Transverse colon (tissue), 4 donors: Measurements from ENCODE around the gene SHOX. TPM values are rescaled to one million over a fixed set of nuclear protein-coding genes. Genes with fewer than 3 reads are reported as not detected.

Experiments used
- DNase-seq: peaks from one replicate; pipeline ENCODE4 v3.0.0-alpha.2; 2019
- H3K27ac ChIP-seq, 4 donors: fragments of 200-600 bp; sonication (generic); 2 replicates each; pipeline ENCODE4 v1.5.1; 2016 to 2018; ENCODE audit warnings: inconsistent platforms in 4 of 4
- H3K27me3 ChIP-seq: fragments of 200-600 bp; sonication (generic); 2 replicates; pipeline ENCODE4 v1.5.1; 2017; ENCODE audit warnings: inconsistent platforms
- H3K36me3 ChIP-seq, 4 donors: fragments of 200-600 bp; sonication (generic); 2 replicates each; pipeline ENCODE4 v1.5.1; 2017 to 2019; ENCODE audit warnings: inconsistent platforms in 4 of 4
- H3K4me1 ChIP-seq, 4 donors: fragments of 200-600 bp; sonication (generic); 2 replicates each; pipeline ENCODE4 v1.5.1; 2017 to 2020; ENCODE audit warnings: inconsistent platforms in 4 of 4
- H3K4me3 ChIP-seq, 4 donors: fragments of 200-600 bp; sonication (generic); 1 replicate in 1 of 4; 2 replicates in 3 of 4; pipeline versions ENCODE4 v1.5.1 to v1.6.1; 2017 to 2019; ENCODE audit warnings: inconsistent platforms in 4 of 4
- H3K9me3 ChIP-seq, 2 donors: fragments of 200-600 bp; sonication (generic); 2 replicates each; pipeline ENCODE4 v1.5.1; 2017 to 2019; ENCODE audit warnings: inconsistent platforms in 2 of 2
- CTCF ChIP-seq, 5 experiments: fragments of 200-600 bp in 3 of 5; fragments of 450-650 bp in 2 of 5; sonication (generic) in 3 of 5; IDR thresholded peaks; 1 replicate in 2 of 5; 2 replicates in 3 of 5; pipeline ENCODE4 v1.5.1; 2016 to 2017; ENCODE audit warnings: antibody characterized with exemption in 5 of 5, inconsistent platforms in 3 of 5, mild to moderate bottlenecking in 2 of 5, moderate library complexity in 1 of 5
- EP300 ChIP-seq: sonication (generic); formaldehyde crosslinking; IDR thresholded peaks from one replicate; pipeline ENCODE4 v1.6.1; 2017; ENCODE audit warnings: antibody characterized with exemption, low read depth
- POLR2A ChIP-seq: fragments of 450-650 bp; IDR thresholded peaks from one replicate; pipeline ENCODE4 v1.6.1; 2016; ENCODE audit warnings: antibody characterized with exemption, mild to moderate bottlenecking, moderate library complexity
- POLR2AphosphoS5 ChIP-seq, 3 donors: sonication (generic); formaldehyde crosslinking; IDR thresholded peaks; one replicate each; pipeline ENCODE4 v1.6.1; 2016; ENCODE audit warnings: antibody characterized with exemption in 3 of 3
- WGBS, 2 donors: methylation state at CpG; one replicate each; pipeline ENCODE4 v1.1.5; 2018; ENCODE audit warnings: low coverage in 1 of 2; 5-methylcytosine and 5-hydroxymethylcytosine counted together
- in situ Hi-C, 4 donors: fragments of 200-750 bp; cut with MboI; loops; one replicate each; pipeline versions ENCODE4 v1.15.0 to v1.15.1; 2017; ENCODE audit warnings: low sequenced_read_pairs in 3 of 4, low pct_ligation_motif_present in 1 of 4, low pct_unique_long_range_greater_than_20kb in 1 of 4
- intact Hi-C: fragments of 100-400 bp; cut with DNase I; formaldehyde crosslinking; loops from one replicate; pipeline ENCODE4 v1.15.1; 2023; ENCODE audit warnings: low total_unique reads
- total RNA-seq, 4 donors: library from RNA; depleted of rRNA; stranded (reverse); fragments of >200 nt; gene quantifications; one replicate each; pipeline ENCODE4 v1.1.0, GENCODE V29; 2016

Gene SHOX
- total RNA-seq, 4 donors from 2014 or later: 0.14 to 2.6 (median 0.16) TPM; not detected in 1

GRCh38 chrX:637660-638481 lies 7.3 kb downstream of the SHOX start:
- in situ Hi-C loops (no loop called here), intact Hi-C loops (no loop called here)

GRCh38 chrX:638482-639131 lies 8.0 kb downstream of the SHOX start:
- intact Hi-C loops: no loop called here
- DNase-seq: peak; percentile 41
- no peaks in the 10 kb centered on the region for H3K9me3 ChIP-seq
- H3K36me3 ChIP-seq: no peaks in the 10 kb centered on the region
- TF ChIP-seq POLR2AphosphoS5 (IDR thresholded peaks at IDR 0.05): no peak
- no peak for TF ChIP-seq CTCF (IDR thresholded peaks at IDR 0.05)
- no peak for TF ChIP-seq POLR2A
- TF ChIP-seq EP300: no peak
- no peak overlapping the region for H3K27ac ChIP-seq
- H3K4me3 ChIP-seq: peak overlapping the region in 1 of 4 donors; percentile 10
- in situ Hi-C loops: no loop called here
- 0 to 7% methylated on average over 4 to 17 of the region's 18 CpGs for WGBS, 2 donors
- H3K27me3 ChIP-seq: peaks cover 90% of the 10 kb centered on the region
- peaks cover 0 to 17% (median 2%) of the 10 kb centered on the region in 4 donors for H3K4me1 ChIP-seq

More at GRCh38 chrX:637660-638481, 7.3 kb downstream of the SHOX start:
- WGBS, 2 donors: 10% methylated on average over 27 to 29 of the region's 29 CpGs
- DNase-seq: no peak
- Histone ChIP-seq H3K4me3 (peak overlapping the region in 1 of 4 donors; percentile 10), H3K27ac (no peak overlapping the region), H3K27me3 (peaks cover 92% of the 10 kb centered on the region), H3K4me1 (peaks cover 0 to 17% (median 2%) of the 10 kb centered on the region in 4 donors), H3K36me3 (no peaks in the 10 kb centered on the region), H3K9me3 (no peaks in the 10 kb centered on the region)
- TF ChIP-seq POLR2AphosphoS5 (IDR thresholded peaks at IDR 0.05) (no peak), POLR2A (no peak), CTCF (IDR thresholded peaks at IDR 0.05) (no peak), EP300 (no peak)

GRCh38 chrX:639151-639550 lies 8.6 kb downstream of the SHOX start:
- TF ChIP-seq POLR2A: no peak
- no peak for TF ChIP-seq EP300
- no peak for TF ChIP-seq POLR2AphosphoS5 (IDR thresholded peaks at IDR 0.05)
- no peak for TF ChIP-seq CTCF (IDR thresholded peaks at IDR 0.05)
- no peak for DNase-seq

GRCh38 chrX:640641-641040 lies 10.1 kb downstream of the SHOX start:
- 0 to 21% methylated on average over 1 to 10 of the region's 10 CpGs for WGBS, 2 donors
- no peak for TF ChIP-seq POLR2AphosphoS5 (IDR thresholded peaks at IDR 0.05)
- no peak for TF ChIP-seq POLR2A
- TF ChIP-seq EP300: no peak
- no peak for TF ChIP-seq CTCF (IDR thresholded peaks at IDR 0.05)
- in situ Hi-C loops (no loop called here), intact Hi-C loops (no loop called here)
- H3K27me3 ChIP-seq: peaks cover 84% of the 10 kb centered on the region
- H3K36me3 ChIP-seq: no peaks in the 10 kb centered on the region
- no peaks in the 10 kb centered on the region for H3K9me3 ChIP-seq
- no peak overlapping the region for H3K27ac ChIP-seq
- DNase-seq: no peak
- peaks cover 0 to 22% (median 3%) of the 10 kb centered on the region in 4 donors for H3K4me1 ChIP-seq
- H3K4me3 ChIP-seq: no peak overlapping the region

More at GRCh38 chrX:639151-639550, 8.6 kb downstream of the SHOX start:
- Histone ChIP-seq H3K4me3 (no peak overlapping the region), H3K27ac (no peak overlapping the region), H3K4me1 (peaks cover 0 to 20% (median 2%) of the 10 kb centered on the region in 4 donors), H3K9me3 (no peaks in the 10 kb centered on the region), H3K36me3 (no peaks in the 10 kb centered on the region), H3K27me3 (peaks cover 89% of the 10 kb centered on the region)
- intact Hi-C loops (no loop called here), in situ Hi-C loops (no loop called here)
- WGBS, 2 donors: 18% methylated on average over 9 of the region's 9 CpGs; no CpG with 5 or more reads in 1 of the 2 donors
